Stimulated activated CD4-positive, alpha-beta T cell treated with anti-CD3 and anti-CD28 coated beads, Interleukin-2, amount 100 ng/mL, for 48 hours (primary cell): ENCODE measurements around the gene DAGLA.

Source experiments
- DNase-seq, 2 donors: peaks; one replicate each; pipeline ENCODE4 v3.0.0-alpha.2; 2020

Gene DAGLA

GRCh38 chr11:61752117-61752924 is 72.1 kb downstream of the DAGLA start, which contains the start of gene MYRF:
Gene MYRF (plus strand): TSS chr11:61752636. CDS start chr11:61752745, 109 bp downstream.
- DNase-seq = peak; percentile 59 to 62

GRCh38 chr11:61752925-61753521 is 72.8 kb downstream of the DAGLA start:
- no peak for DNase-seq

- DNase-seq = no peak
These were observed 73.5 kb downstream of the DAGLA start for GRCh38 chr11:61753672-61754071.

- no peak for DNase-seq
These were observed 74.6 kb downstream of the DAGLA start for GRCh38 chr11:61754534-61755482.

GRCh38 chr11:61756147-61756451 is 75.9 kb downstream of the DAGLA start:
- DNase-seq = no peak

- peak in 1 of 2 donors; percentile 39 for DNase-seq
These were observed 76.4 kb downstream of the DAGLA start for GRCh38 chr11:61756452-61757212.

- no peak for DNase-seq
These were observed 77.1 kb downstream of the DAGLA start for GRCh38 chr11:61757213-61757862.

- DNase-seq = no peak
These were observed 80.8 kb downstream of the DAGLA start for GRCh38 chr11:61760946-61761345.

GRCh38 chr11:61761440-61762222 is 81.4 kb downstream of the DAGLA start:
- no peak for DNase-seq

- no peak for DNase-seq
These were observed 82.0 kb downstream of the DAGLA start for GRCh38 chr11:61762223-61762615.

- DNase-seq = no peak
These were observed 82.6 kb downstream of the DAGLA start for GRCh38 chr11:61762798-61763197.

GRCh38 chr11:61763930-61764605 is 83.9 kb downstream of the DAGLA start:
- no peak for DNase-seq

- no peak for DNase-seq
These were observed 84.5 kb downstream of the DAGLA start for GRCh38 chr11:61764606-61765260.

- DNase-seq = no peak
These were observed 85.5 kb downstream of the DAGLA start for GRCh38 chr11:61765550-61766253.

- DNase-seq = no peak
These were observed 86.2 kb downstream of the DAGLA start for GRCh38 chr11:61766353-61766841.

GRCh38 chr11:61768376-61769076 is 88.3 kb downstream of the DAGLA start:
- no peak for DNase-seq

GRCh38 chr11:61769169-61769920 is 89.2 kb downstream of the DAGLA start:
- DNase-seq = no peak
